ENCODE data around the gene PDE6C. TPM values are rescaled to one million over a fixed set of nuclear protein-coding genes. Genes with fewer than 3 reads are reported as not detected.

PDE6C gene
- total and polyA plus RNA-seq, 4 donors = not detected

DNA sequence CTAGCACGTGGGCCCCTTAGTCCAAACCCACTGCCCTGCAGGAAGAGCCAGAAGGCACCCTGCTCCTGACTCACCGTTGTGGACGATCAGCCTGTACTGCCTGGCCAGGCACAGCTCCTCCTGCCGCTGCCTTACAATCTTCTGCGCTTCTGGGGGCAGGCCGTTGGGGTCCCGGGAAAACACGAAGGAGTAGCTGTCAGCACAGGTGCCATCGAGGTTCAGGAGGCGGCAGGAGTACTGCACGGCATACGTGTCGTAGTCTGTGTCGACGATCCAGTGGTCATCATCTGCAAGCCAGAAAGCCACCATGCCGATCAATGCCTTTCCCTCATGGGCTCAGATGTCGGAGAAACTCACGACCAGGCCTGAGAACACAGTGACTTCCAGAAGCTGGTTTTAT, 18.6 kb upstream of the PDE6C start:
- no peaks in the 10 kb centered on the region for H3K9me3 ChIP-seq (ENCODE audit: control insufficient read depth in 4 of 4, low read length in 3 of 4)
- no peaks in the 10 kb centered on the region for H3K27me3 ChIP-seq (ENCODE audit: control insufficient read depth in 4 of 4, insufficient read depth in 4 of 4, low read length in 3 of 4)
- H3K27ac ChIP-seq (ENCODE audit: low read depth in 1 of 2, low read length in 2 of 2) = no peak overlapping the region
- WGBS = 69% methylated on average over 18 of the region's 18 CpGs
- TF ChIP-seq REST (IDR thresholded peaks at IDR 0.05) (no peak), SP1 (IDR thresholded peaks at IDR 0.05) (no peak), NR2F2 (IDR thresholded peaks at IDR 0.05) (no peak), GABPA (IDR thresholded peaks at IDR 0.05 in 1 of 2, conservative IDR thresholded peaks at IDR 0.05 in 1 of 2) (no peak), FOXA1 (IDR thresholded peaks at IDR 0.05) (no peak), RAD21 (IDR thresholded peaks at IDR 0.05) (no peak)
- TF ChIP-seq, protein P1, sequence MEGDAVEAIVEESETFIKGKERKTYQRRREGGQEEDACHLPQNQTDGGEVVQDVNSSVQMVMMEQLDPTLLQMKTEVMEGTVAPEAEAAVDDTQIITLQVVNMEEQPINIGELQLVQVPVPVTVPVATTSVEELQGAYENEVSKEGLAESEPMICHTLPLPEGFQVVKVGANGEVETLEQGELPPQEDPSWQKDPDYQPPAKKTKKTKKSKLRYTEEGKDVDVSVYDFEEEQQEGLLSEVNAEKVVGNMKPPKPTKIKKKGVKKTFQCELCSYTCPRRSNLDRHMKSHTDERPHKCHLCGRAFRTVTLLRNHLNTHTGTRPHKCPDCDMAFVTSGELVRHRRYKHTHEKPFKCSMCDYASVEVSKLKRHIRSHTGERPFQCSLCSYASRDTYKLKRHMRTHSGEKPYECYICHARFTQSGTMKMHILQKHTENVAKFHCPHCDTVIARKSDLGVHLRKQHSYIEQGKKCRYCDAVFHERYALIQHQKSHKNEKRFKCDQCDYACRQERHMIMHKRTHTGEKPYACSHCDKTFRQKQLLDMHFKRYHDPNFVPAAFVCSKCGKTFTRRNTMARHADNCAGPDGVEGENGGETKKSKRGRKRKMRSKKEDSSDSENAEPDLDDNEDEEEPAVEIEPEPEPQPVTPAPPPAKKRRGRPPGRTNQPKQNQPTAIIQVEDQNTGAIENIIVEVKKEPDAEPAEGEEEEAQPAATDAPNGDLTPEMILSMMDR (IDR thresholded peaks at IDR 0.05; ENCODE audit: low read depth, low read length, missing input control) = no peak
- no peak overlapping the region for H3K4me3 ChIP-seq (ENCODE audit: low read depth in 1 of 3, low read length in 3 of 3)
- H3K9ac ChIP-seq (ENCODE audit: low read depth in 1 of 2, low read length in 2 of 2) = no peak overlapping the region
- H3K4me1 ChIP-seq (ENCODE audit: control insufficient read depth in 4 of 4, insufficient read depth in 4 of 4, low read length in 3 of 4) = peaks cover 2 to 36% (median 20%) of the 10 kb centered on the region in 4 donors
- peaks cover 1 to 60% (median 31%) of the 10 kb centered on the region in 4 donors for H3K36me3 ChIP-seq (ENCODE audit: control insufficient read depth in 4 of 4, insufficient read depth in 3 of 4, low read depth in 1 of 4, low read length in 3 of 4)
- DNase-seq (ENCODE audit: low spot score) = no peak

GRCh38 chr10:93594518-93594917, 17.8 kb upstream of the PDE6C start:
- no peak for DNase-seq (ENCODE audit: low spot score)
- peaks cover 1 to 61% (median 31%) of the 10 kb centered on the region in 4 donors for H3K36me3 ChIP-seq (ENCODE audit: control insufficient read depth in 4 of 4, insufficient read depth in 3 of 4, low read depth in 1 of 4, low read length in 3 of 4)
- no peak overlapping the region for H3K9ac ChIP-seq (ENCODE audit: low read depth in 1 of 2, low read length in 2 of 2)
- H3K27me3 ChIP-seq (ENCODE audit: control insufficient read depth in 4 of 4, insufficient read depth in 4 of 4, low read length in 3 of 4) = no peaks in the 10 kb centered on the region
- WGBS = 64% methylated on average over 7 of the region's 7 CpGs
- no peak overlapping the region for H3K27ac ChIP-seq (ENCODE audit: low read depth in 1 of 2, low read length in 2 of 2)
- no peak for TF ChIP-seq HNF4A (conservative IDR thresholded peaks at IDR 0.05)
- TF ChIP-seq FOXA1 (IDR thresholded peaks at IDR 0.05) = no peak
- no peak for TF ChIP-seq RAD21 (IDR thresholded peaks at IDR 0.05)
- H3K4me1 ChIP-seq (ENCODE audit: control insufficient read depth in 4 of 4, insufficient read depth in 4 of 4, low read length in 3 of 4) = peaks cover 2 to 36% (median 20%) of the 10 kb centered on the region in 4 donors
- H3K4me3 ChIP-seq (ENCODE audit: low read depth in 1 of 3, low read length in 3 of 3) = no peak overlapping the region
- H3K9me3 ChIP-seq (ENCODE audit: control insufficient read depth in 4 of 4, low read length in 3 of 4) = no peaks in the 10 kb centered on the region

- WGBS = 51% methylated on average over 5 of the region's 5 CpGs
- Histone ChIP-seq H3K27me3 (ENCODE audit: control insufficient read depth in 4 of 4, insufficient read depth in 4 of 4, low read length in 3 of 4) (no peaks in the 10 kb centered on the region), H3K4me3 (ENCODE audit: low read depth in 1 of 3, low read length in 3 of 3) (no peak overlapping the region), H3K4me1 (ENCODE audit: control insufficient read depth in 4 of 4, insufficient read depth in 4 of 4, low read length in 3 of 4) (peaks cover 2 to 36% (median 20%) of the 10 kb centered on the region in 4 donors), H3K9ac (ENCODE audit: low read depth in 1 of 2, low read length in 2 of 2) (no peak overlapping the region), H3K27ac (ENCODE audit: low read depth in 1 of 2, low read length in 2 of 2) (no peak overlapping the region), H3K36me3 (ENCODE audit: control insufficient read depth in 4 of 4, insufficient read depth in 3 of 4, low read depth in 1 of 4, low read length in 3 of 4) (peaks cover 1 to 65% (median 33%) of the 10 kb centered on the region in 4 donors), H3K9me3 (ENCODE audit: control insufficient read depth in 4 of 4, low read length in 3 of 4) (no peaks in the 10 kb centered on the region)
- TF ChIP-seq HNF4A (conservative IDR thresholded peaks at IDR 0.05) = no peak
- no peak for TF ChIP-seq YY1 (IDR thresholded peaks at IDR 0.05)
- TF ChIP-seq ATF3 (IDR thresholded peaks at IDR 0.05) = no peak
- TF ChIP-seq TAF1 (conservative IDR thresholded peaks at IDR 0.05) = no peak
- TF ChIP-seq RAD21 (IDR thresholded peaks at IDR 0.05) = no peak
- TF ChIP-seq, protein P1 (IDR thresholded peaks at IDR 0.05; ENCODE audit: low read depth, low read length, missing input control) = no peak
- TF ChIP-seq FOXA2 (IDR thresholded peaks at IDR 0.05) = no peak
- TF ChIP-seq RXRA (IDR thresholded peaks at IDR 0.05) = no peak
- no peak for TF ChIP-seq ZBTB33 (IDR thresholded peaks at IDR 0.05)
- TF ChIP-seq HNF4G (IDR thresholded peaks at IDR 0.05) = no peak
- TF ChIP-seq EGR1 (IDR thresholded peaks at IDR 0.05; ENCODE audit: low read depth in 2 of 2) = no peak
- no peak for TF ChIP-seq JUND (IDR thresholded peaks at IDR 0.05)
- no peak for TF ChIP-seq NR2F2 (IDR thresholded peaks at IDR 0.05)
- TF ChIP-seq FOXA1 (IDR thresholded peaks at IDR 0.05) = no peak
- TF ChIP-seq GABPA (IDR thresholded peaks at IDR 0.05 in 1 of 2, conservative IDR thresholded peaks at IDR 0.05 in 1 of 2) = no peak
- DNase-seq (ENCODE audit: low spot score) = no peak
Measured at GRCh38 chr10:93595378-93596161, 16.8 kb upstream of the PDE6C start.
